Urothelium cell line (cell line): Measurements from ENCODE around the gene IFIT1.
"Not testable (repeated sequence)": the region's sequence is repeated elsewhere in the genome, so short reads cannot be mapped to it uniquely, and the experiment has no call there.

Source experiments
- DNase-seq: peaks from one replicate; pipeline ENCODE4 v3.0.0; 2011; ENCODE audit warnings: low spot score, mixed read lengths
- FAIRE-seq: peaks from 2 replicates; lab custom pipeline; 2011; peaks lifted over from hg19 to GRCh38; lab: Jason Lieb, UNC

Gene IFIT1

GRCh38 chr10:89391907-89392756, at the start of gene IFIT1:
Gene IFIT1, plus strand, starts transcription at chr10:89392623. Its CDS starts 90 bp downstream, at chr10:89392713.
- peak; percentile 76 for DNase-seq
- FAIRE-seq: no peak

GRCh38 chr10:89343089-89343767, 49.2 kb upstream of the IFIT1 start:
- FAIRE-seq: no peak
- DNase-seq: no peak

- DNase-seq (no peak), FAIRE-seq (no peak)
These were observed 48.3 kb upstream of the IFIT1 start for GRCh38 chr10:89344156-89344555.

- DNase-seq (no peak), FAIRE-seq (no peak)
These were observed 46.9 kb upstream of the IFIT1 start for GRCh38 chr10:89345367-89346000.

GRCh38 chr10:89346405-89347254, 45.8 kb upstream of the IFIT1 start:
- FAIRE-seq (no peak), DNase-seq (no peak)

GRCh38 chr10:89347701-89348457, 44.5 kb upstream of the IFIT1 start:
- FAIRE-seq (no peak), DNase-seq (no peak)

- DNase-seq: no peak
These were observed 43.9 kb upstream of the IFIT1 start for GRCh38 chr10:89348481-89348880.

DNA sequence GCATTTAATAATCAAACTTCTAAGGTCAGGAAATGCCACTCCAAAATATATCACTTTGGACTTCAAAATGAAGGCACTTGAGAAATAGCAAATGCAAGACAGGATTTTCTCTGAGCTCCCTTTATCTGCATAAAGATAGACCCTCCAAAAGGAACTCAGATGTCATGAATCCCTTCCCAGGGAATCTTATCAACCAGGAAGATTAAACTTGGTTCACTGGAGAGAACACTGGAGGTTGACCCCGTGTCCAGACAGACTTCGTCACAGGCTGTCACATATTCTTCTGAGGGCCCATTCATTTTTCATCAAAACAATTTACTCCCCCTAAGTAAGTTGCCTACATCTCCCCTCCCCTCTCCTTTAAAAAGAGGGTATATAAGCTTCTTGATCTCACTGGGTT, 43.4 kb upstream of the IFIT1 start:
- DNase-seq: no peak
- FAIRE-seq: no peak

More at GRCh38 chr10:89348481-89348880, 43.9 kb upstream of the IFIT1 start:
- FAIRE-seq: no peak

GRCh38 chr10:89350631-89351315, 41.6 kb upstream of the IFIT1 start:
- FAIRE-seq, DNase-seq: not testable (repeated sequence)

DNA sequence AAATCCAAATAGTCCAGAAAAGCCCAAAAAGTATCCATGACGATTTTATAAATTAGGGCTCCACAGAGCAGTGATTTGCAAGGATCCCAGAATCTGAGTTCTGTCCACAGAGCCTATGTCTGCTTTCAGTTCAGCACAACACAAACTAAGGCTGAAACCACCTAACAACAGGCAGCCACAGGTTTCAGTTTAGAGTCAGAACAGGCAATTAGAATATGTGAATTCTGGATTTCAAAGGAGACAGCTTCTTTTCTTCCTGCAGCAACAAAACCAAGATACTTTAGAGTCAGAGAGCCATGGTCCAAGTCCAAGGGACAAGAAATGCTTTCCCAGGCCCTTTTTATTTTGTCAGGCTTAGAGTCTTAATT, 41.0 kb upstream of the IFIT1 start:
- DNase-seq (peak; percentile 15), FAIRE-seq (no peak)

- FAIRE-seq (no peak), DNase-seq (peak; percentile 42)
These were observed 40.4 kb upstream of the IFIT1 start for GRCh38 chr10:89351780-89352597.

DNA sequence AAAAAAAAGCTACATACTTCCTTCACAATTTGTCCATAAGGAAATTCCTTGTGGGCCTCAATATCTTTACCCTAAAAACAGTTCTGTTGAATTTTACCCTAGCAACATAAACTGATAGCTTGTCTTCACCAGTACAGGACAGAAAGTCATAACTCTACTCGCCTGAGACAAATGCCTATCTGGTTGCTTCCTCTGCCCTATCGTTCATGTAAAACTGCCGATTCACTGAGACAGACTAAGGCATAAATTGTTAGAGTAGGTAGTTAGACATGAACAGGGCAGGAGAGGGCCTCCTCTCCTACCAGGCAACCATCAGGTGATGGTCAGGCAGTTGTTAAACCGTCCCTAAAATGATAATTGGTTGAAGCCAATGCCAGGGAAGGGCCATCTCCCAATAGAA, 39.6 kb upstream of the IFIT1 start:
- DNase-seq (no peak), FAIRE-seq (no peak)

- no peak for DNase-seq
- FAIRE-seq: no peak
These were observed 37.0 kb upstream of the IFIT1 start for GRCh38 chr10:89355394-89355931.

- DNase-seq: no peak
- no peak for FAIRE-seq
These were observed 35.3 kb upstream of the IFIT1 start for GRCh38 chr10:89357096-89357495.

DNA sequence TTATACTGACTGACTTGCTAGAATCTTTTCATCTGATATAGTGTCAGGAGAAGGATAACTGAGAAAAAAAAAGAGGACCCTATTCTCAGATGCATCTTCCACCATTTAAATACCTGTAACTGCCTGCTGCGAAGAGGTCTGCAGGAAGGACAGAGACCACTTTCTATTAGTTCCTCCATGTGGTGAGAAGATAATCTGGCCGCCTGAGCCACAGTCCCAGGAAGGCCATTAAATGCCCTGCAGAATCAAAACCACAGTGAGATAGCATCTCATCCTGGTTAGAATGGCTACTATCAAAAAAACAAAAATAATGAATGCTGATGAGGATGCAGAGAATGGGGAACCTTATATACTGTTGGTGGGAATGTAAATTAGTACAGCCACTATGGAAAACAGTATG, 34.4 kb upstream of the IFIT1 start:
- FAIRE-seq: no peak

GRCh38 chr10:89360157-89360556, 32.3 kb upstream of the IFIT1 start:
- FAIRE-seq (no peak), DNase-seq (no peak)

More for the DNA sequence above, 34.4 kb upstream of the IFIT1 start:
- no peak for DNase-seq

DNA sequence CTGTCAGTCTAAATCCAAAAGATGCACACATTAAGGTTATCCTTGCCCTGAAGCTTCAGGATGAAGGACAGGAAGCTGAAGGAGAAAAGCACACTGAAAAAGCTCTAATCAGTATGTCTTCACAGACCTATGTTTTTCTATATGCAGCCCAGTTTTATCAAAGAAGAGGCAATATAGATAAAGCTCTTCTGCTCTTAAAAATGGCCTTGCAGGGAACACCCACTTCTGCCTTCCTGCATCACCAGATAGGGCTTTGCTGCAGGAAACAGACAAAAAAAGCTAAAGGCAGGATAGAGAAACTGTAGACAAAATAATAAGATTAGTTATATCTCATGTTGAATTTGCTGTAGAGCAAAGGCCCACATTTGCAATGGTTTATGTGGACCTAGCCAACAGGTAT, 29.5 kb upstream of the IFIT1 start:
- DNase-seq (no peak), FAIRE-seq (no peak)

DNA sequence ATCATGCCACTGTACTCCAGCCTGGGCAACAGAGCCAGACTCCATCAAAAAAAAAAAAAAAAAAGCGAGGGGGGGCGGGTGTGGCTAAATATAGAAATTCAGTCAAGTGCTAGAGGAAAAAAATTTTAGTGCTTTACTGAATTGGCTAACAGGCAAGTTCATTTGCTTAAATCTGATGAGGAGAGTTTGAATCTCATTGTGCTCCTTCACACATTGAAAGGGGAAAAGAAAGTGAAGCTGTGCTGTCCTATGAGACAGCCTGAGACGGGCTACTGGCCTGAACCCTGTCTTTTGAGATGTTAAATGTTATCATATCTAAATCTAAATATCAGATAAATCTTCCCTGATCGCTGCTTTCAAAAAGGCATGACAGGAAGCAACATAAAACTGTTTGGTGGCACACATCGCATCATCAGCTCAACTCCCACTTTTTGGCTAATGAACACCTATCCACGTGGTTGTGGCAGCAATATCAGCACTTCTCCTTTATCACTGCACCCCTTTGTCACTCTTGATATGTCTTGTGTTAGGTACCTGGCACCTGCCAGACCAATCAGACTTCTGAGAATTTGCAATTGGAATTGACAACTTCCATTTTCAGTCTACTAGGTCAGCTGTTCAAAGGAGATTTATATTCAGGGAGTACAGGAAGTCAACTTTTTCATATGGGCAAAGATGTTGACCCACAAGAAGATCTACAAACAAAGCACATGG, 28.5 kb upstream of the IFIT1 start:
- no peak for FAIRE-seq
- DNase-seq: no peak
